ENCODE results near the gene COBL. TPM values are rescaled to one million over a fixed set of nuclear protein-coding genes. Genes with fewer than 3 reads are reported as not detected.

The COBL gene
- total RNA-seq, 1 donor from 2014 or later, result 25.7 TPM

- peaks cover 12% of the 10 kb centered on the region for H3K4me1 Mint-ChIP-seq (ENCODE audit: unreplicated experiment)
- peaks cover under 1% of the 10 kb centered on the region for H3K36me3 Mint-ChIP-seq
- H3K27ac Mint-ChIP-seq, result no peak overlapping the region
- no peaks in the 10 kb centered on the region for H3K27me3 Mint-ChIP-seq
- no peaks in the 10 kb centered on the region for H3K9me3 Mint-ChIP-seq
- no peak for DNase-seq (ENCODE audit: extremely low spot score, unreplicated experiment)
- H3K4me3 Mint-ChIP-seq, result no peak overlapping the region
- no peak for TF ChIP-seq CTCF (conservative IDR thresholded peaks at IDR 0.05)
These were observed 282.7 kb downstream of the COBL start for GRCh38 chr7:51033727-51034520.

- Mint-ChIP-seq H3K4me3 (no peak overlapping the region), H3K27me3 (no peaks in the 10 kb centered on the region), H3K4me1 (ENCODE audit: unreplicated experiment) (peaks cover 12% of the 10 kb centered on the region), H3K27ac (no peak overlapping the region), H3K9me3 (no peaks in the 10 kb centered on the region), H3K36me3 (peaks cover 8% of the 10 kb centered on the region)
- no peak for TF ChIP-seq CTCF (conservative IDR thresholded peaks at IDR 0.05)
- DNase-seq (ENCODE audit: extremely low spot score, unreplicated experiment), result no peak
These were observed 284.7 kb downstream of the COBL start for GRCh38 chr7:51031791-51032515.

GRCh38 chr7:51031216-51031615, 285.4 kb downstream of the COBL start:
- peaks cover 8% of the 10 kb centered on the region for H3K36me3 Mint-ChIP-seq
- H3K4me3 Mint-ChIP-seq, result no peak overlapping the region
- H3K27ac Mint-ChIP-seq, result no peak overlapping the region
- no peaks in the 10 kb centered on the region for H3K27me3 Mint-ChIP-seq
- TF ChIP-seq CTCF (conservative IDR thresholded peaks at IDR 0.05), result no peak
- DNase-seq (ENCODE audit: extremely low spot score, unreplicated experiment), result no peak
- no peaks in the 10 kb centered on the region for H3K9me3 Mint-ChIP-seq
- H3K4me1 Mint-ChIP-seq (ENCODE audit: unreplicated experiment), result peaks cover 12% of the 10 kb centered on the region

- TF ChIP-seq CTCF (conservative IDR thresholded peaks at IDR 0.05), result no peak
These were observed 286.9 kb downstream of the COBL start for GRCh38 chr7:51029701-51030191.

GRCh38 chr7:51029131-51029530, 287.5 kb downstream of the COBL start:
- no peak for TF ChIP-seq CTCF (conservative IDR thresholded peaks at IDR 0.05)
- peaks cover 2% of the 10 kb centered on the region for H3K4me1 Mint-ChIP-seq (ENCODE audit: unreplicated experiment)
- no peaks in the 10 kb centered on the region for H3K27me3 Mint-ChIP-seq
- DNase-seq (ENCODE audit: extremely low spot score, unreplicated experiment), result no peak
- no peaks in the 10 kb centered on the region for H3K9me3 Mint-ChIP-seq
- H3K27ac Mint-ChIP-seq, result no peak overlapping the region
- peaks cover 8% of the 10 kb centered on the region for H3K36me3 Mint-ChIP-seq
- no peak overlapping the region for H3K4me3 Mint-ChIP-seq

More at GRCh38 chr7:51029701-51030191, 286.9 kb downstream of the COBL start:
- no peak overlapping the region for H3K27ac Mint-ChIP-seq
- H3K27me3 Mint-ChIP-seq, result no peaks in the 10 kb centered on the region
- peaks cover 8% of the 10 kb centered on the region for H3K4me1 Mint-ChIP-seq (ENCODE audit: unreplicated experiment)
- H3K9me3 Mint-ChIP-seq, result no peaks in the 10 kb centered on the region
- DNase-seq (ENCODE audit: extremely low spot score, unreplicated experiment), result no peak
- H3K36me3 Mint-ChIP-seq, result peaks cover 8% of the 10 kb centered on the region
- H3K4me3 Mint-ChIP-seq, result no peak overlapping the region

Data from type B pancreatic cell (in vitro differentiated cells).